Measurements from ENCODE around the gene KRT77. TPM values are rescaled to one million over a fixed set of nuclear protein-coding genes. Genes with fewer than 3 reads are reported as not detected.

KRT77 gene
- total RNA-seq, 6 experiments from 2014 or later = not detected

- peaks cover 0 to 4% of the 10 kb centered on the region in 2 donors for H3K27me3 ChIP-seq
- ATAC-seq = no peak
- DNase-seq = no peak
- TF ChIP-seq CTCF (IDR thresholded peaks at IDR 0.05) = no peak
- TF ChIP-seq POLR2A (IDR thresholded peaks at IDR 0.05) = no peak
- intact Hi-C loops (cut with DNase I) = no loop called here
- no peaks in the 10 kb centered on the region for H3K4me1 ChIP-seq
- WGBS (ENCODE audit: insufficient coverage, low coverage, low lambda C conversion rate, missing lambda C conversion rate) = 47% methylated on average over 3 of the region's 3 CpGs
- H3K9me3 ChIP-seq = no peaks in the 10 kb centered on the region
- H3K4me3 ChIP-seq = no peak overlapping the region
- no peak overlapping the region for H3K27ac ChIP-seq
- H3K36me3 ChIP-seq = no peaks in the 10 kb centered on the region
These were observed 36.9 kb downstream of the KRT77 start for GRCh38 chr12:52666471-52666870.

- Histone ChIP-seq H3K36me3 (no peaks in the 10 kb centered on the region), H3K27ac (no peak overlapping the region), H3K4me1 (no peaks in the 10 kb centered on the region), H3K27me3 (peaks cover 0 to 4% of the 10 kb centered on the region in 2 donors), H3K9me3 (no peaks in the 10 kb centered on the region), H3K4me3 (no peak overlapping the region)
- no peak for TF ChIP-seq CTCF (IDR thresholded peaks at IDR 0.05)
- no peak for TF ChIP-seq POLR2A (IDR thresholded peaks at IDR 0.05)
- DNase-seq (no peak), ATAC-seq (no peak)
- intact Hi-C loops (cut with DNase I) = no loop called here
These were observed 39.9 kb downstream of the KRT77 start for GRCh38 chr12:52663420-52663819.

GRCh38 chr12:52662918-52663229 lies 40.5 kb downstream of the KRT77 start:
- no peak for TF ChIP-seq POLR2A (IDR thresholded peaks at IDR 0.05)
- TF ChIP-seq CTCF (IDR thresholded peaks at IDR 0.05) = no peak
- intact Hi-C loops (cut with DNase I) = no loop called here
- H3K27ac ChIP-seq = no peak overlapping the region
- DNase-seq = no peak
- H3K9me3 ChIP-seq = no peaks in the 10 kb centered on the region
- no peaks in the 10 kb centered on the region for H3K36me3 ChIP-seq
- H3K27me3 ChIP-seq = peaks cover 0 to 4% of the 10 kb centered on the region in 2 donors
- no peak overlapping the region for H3K4me3 ChIP-seq
- no peaks in the 10 kb centered on the region for H3K4me1 ChIP-seq
- no peak for ATAC-seq

GRCh38 chr12:52662093-52662917 lies 41.0 kb downstream of the KRT77 start:
- no peaks in the 10 kb centered on the region for H3K36me3 ChIP-seq
- intact Hi-C loops (cut with DNase I) = no loop called here
- DNase-seq = no peak
- no peaks in the 10 kb centered on the region for H3K9me3 ChIP-seq
- peaks cover 0 to 4% of the 10 kb centered on the region in 2 donors for H3K27me3 ChIP-seq
- no peaks in the 10 kb centered on the region for H3K4me1 ChIP-seq
- WGBS (ENCODE audit: insufficient coverage, low coverage, low lambda C conversion rate, missing lambda C conversion rate) = 63% methylated on average over 8 of the region's 10 CpGs
- TF ChIP-seq POLR2A (IDR thresholded peaks at IDR 0.05) = no peak
- no peak for TF ChIP-seq CTCF (IDR thresholded peaks at IDR 0.05)
- no peak for ATAC-seq
- no peak overlapping the region for H3K27ac ChIP-seq
- no peak overlapping the region for H3K4me3 ChIP-seq

- no peaks in the 10 kb centered on the region for H3K36me3 ChIP-seq
- H3K27me3 ChIP-seq = peaks cover 0 to 4% of the 10 kb centered on the region in 2 donors
- ATAC-seq = no peak
- no peak for DNase-seq
- no peaks in the 10 kb centered on the region for H3K4me1 ChIP-seq
- WGBS (ENCODE audit: insufficient coverage, low coverage, low lambda C conversion rate, missing lambda C conversion rate) = 79% methylated on average over 3 of the region's 3 CpGs
- H3K4me3 ChIP-seq = no peak overlapping the region
- TF ChIP-seq POLR2A (IDR thresholded peaks at IDR 0.05) = no peak
- TF ChIP-seq CTCF (IDR thresholded peaks at IDR 0.05) = no peak
- H3K27ac ChIP-seq = no peak overlapping the region
- H3K9me3 ChIP-seq = no peaks in the 10 kb centered on the region
- intact Hi-C loops (cut with DNase I) = no loop called here
These were observed 41.7 kb downstream of the KRT77 start for GRCh38 chr12:52661668-52662067.
